IMR-90 (cell line): Measurements from ENCODE around the gene NDUFA5. TPM values are rescaled to one million over a fixed set of nuclear protein-coding genes. Genes with fewer than 3 reads are reported as not detected.
A peak's percentile ranks its signal among the peaks of the same experiment; 100 is the strongest.

ENCODE experiments used
- ATAC-seq: fragments of 200-7000 bp; cut with Tn5 transposase; 2 replicates; pipeline ENCODE4 v1.9.1; 2020; ENCODE audit warnings: low read depth, mild to moderate bottlenecking, moderate library complexity
- BruUV-seq: library from RNA; stranded (reverse); fragments of 400-500 nt; replicated peaks from 2 replicates; lab custom pipeline; 2021; lab: Mats Ljungman, UMichigan
- CTCF ChIA-PET: fragments of 300-600 bp; formaldehyde crosslinking; extraction: SDS; loops from one replicate; lab custom pipeline; 2021; ENCODE audit warnings: antibody characterized with exemption; lab: Yijun Ruan, JAX
- POLR2A ChIA-PET: fragments of 300-600 bp; sonication (Branson Sonifier 250); formaldehyde crosslinking; loops from one replicate; lab custom pipeline; 2022; ENCODE audit warnings: antibody characterized with exemption; ENCODE audit not compliant: unreplicated experiment; lab: Charles Lee
- DNase-seq: peaks from one replicate; pipeline ENCODE4 v3.0.0; 2013
- H2AFZ ChIP-seq: replicated peaks from 2 replicates; pipeline ENCODE3; 2013; ENCODE audit warnings: low read length, mild to moderate bottlenecking; ENCODE audit not compliant: poor library complexity
- H2AK5ac ChIP-seq: 2 replicates; pipeline ENCODE4 v1.6.1; 2013; ENCODE audit warnings: low read depth, low read length, inconsistent platforms
- H2AK9ac ChIP-seq: replicated peaks from 2 replicates; pipeline ENCODE3; 2013; ENCODE audit warnings: mild to moderate bottlenecking, low read depth, low read length, moderate library complexity; ENCODE audit not compliant: poor library complexity
- H2BK120ac ChIP-seq: 2 replicates; pipeline ENCODE4 v1.6.1; 2013; ENCODE audit warnings: low read depth, low read length, inconsistent platforms
- H2BK15ac ChIP-seq: 3 replicates; pipeline ENCODE4 v1.6.1; 2013; ENCODE audit warnings: low read depth, low read length, inconsistent platforms
- H2BK20ac ChIP-seq: 2 replicates; pipeline ENCODE4 v1.6.1; 2013; ENCODE audit warnings: low read depth, mild to moderate bottlenecking, inconsistent platforms, low read length, moderate library complexity
- H2BK5ac ChIP-seq: 2 replicates; pipeline ENCODE4 v1.6.1; 2013; ENCODE audit warnings: mild to moderate bottlenecking, low read depth, low read length, inconsistent platforms; ENCODE audit not compliant: poor library complexity, severe bottlenecking
- H3K14ac ChIP-seq: replicated peaks from 2 replicates; pipeline ENCODE4 v1.6.1; 2013; ENCODE audit warnings: low read depth, low read length, inconsistent platforms
- H3K18ac ChIP-seq: 2 replicates; pipeline ENCODE4 v1.6.1; 2013; ENCODE audit warnings: low read depth, low read length, control low read depth
- H3K23ac ChIP-seq: 2 replicates; pipeline ENCODE4 v1.6.1; 2013; ENCODE audit warnings: low read depth, low read length, inconsistent platforms
- H3K27ac ChIP-seq: 2 replicates; pipeline ENCODE4 v1.5.1; 2013; ENCODE audit warnings: mild to moderate bottlenecking, control low read depth, low read length; ENCODE audit not compliant: insufficient read depth
- H3K27me3 ChIP-seq: 2 replicates; pipeline ENCODE4 v1.6.1; 2013; ENCODE audit warnings: low read length; ENCODE audit not compliant: control insufficient read depth, insufficient read depth
- H3K36me3 ChIP-seq: 2 replicates; pipeline ENCODE4 v1.6.1; 2013; ENCODE audit warnings: low read length, mixed read lengths; ENCODE audit not compliant: control insufficient read depth, insufficient read depth
- H3K4ac ChIP-seq: 2 replicates; pipeline ENCODE4 v1.6.1; 2013; ENCODE audit warnings: low read depth, low read length, inconsistent platforms
- H3K4me1 ChIP-seq: 2 replicates; pipeline ENCODE4 v1.6.1; 2013; ENCODE audit warnings: low read length, mixed read lengths; ENCODE audit not compliant: control insufficient read depth, insufficient read depth
- H3K4me2 ChIP-seq: 2 replicates; pipeline ENCODE4 v1.6.1; 2013; ENCODE audit warnings: low read depth, mild to moderate bottlenecking, control low read depth, low read length, moderate library complexity
- H3K4me3 ChIP-seq: 2 replicates; pipeline ENCODE4 v1.5.1; 2013; ENCODE audit warnings: low read depth, mild to moderate bottlenecking, control low read depth, low read length, moderate library complexity; ENCODE audit not compliant: insufficient read depth
- H3K56ac ChIP-seq: 2 replicates; pipeline ENCODE4 v1.6.1; 2013; ENCODE audit warnings: low read length, inconsistent platforms; ENCODE audit not compliant: insufficient read depth; ENCODE audit errors: extremely low read depth
- H3K79me1 ChIP-seq, 2 experiments: 2 replicates each; pipeline ENCODE4 v1.6.1; 2013; ENCODE audit warnings: low read length in 2 of 2, inconsistent platforms in 1 of 2, low read depth in 1 of 2
- H3K9ac ChIP-seq: 2 replicates; pipeline ENCODE4 v1.6.1; 2013; ENCODE audit warnings: low read depth, low read length, control low read depth
- H3K9me1 ChIP-seq: 2 replicates; pipeline ENCODE4 v1.6.1; 2013; ENCODE audit warnings: low read length, inconsistent platforms; ENCODE audit not compliant: insufficient read depth
- H3K9me3 ChIP-seq: 2 replicates; pipeline ENCODE4 v1.6.1; 2013; ENCODE audit warnings: low read length; ENCODE audit not compliant: control insufficient read depth, insufficient read depth
- H4K20me1 ChIP-seq: 2 replicates; pipeline ENCODE4 v1.6.1; 2013; ENCODE audit warnings: low read length, inconsistent platforms; ENCODE audit not compliant: insufficient read depth
- H4K5ac ChIP-seq: 2 replicates; pipeline ENCODE4 v1.6.1; 2013; ENCODE audit warnings: mild to moderate bottlenecking, low read depth, low read length, control low read depth
- H4K8ac ChIP-seq, 2 experiments: 2 replicates each; pipeline ENCODE4 v1.6.1; 2013; ENCODE audit warnings: low read depth in 2 of 2, low read length in 2 of 2, control low read depth in 1 of 2, inconsistent platforms in 1 of 2
- H4K91ac ChIP-seq: 2 replicates; pipeline ENCODE4 v1.6.1; 2013; ENCODE audit warnings: low read depth, low read length, inconsistent platforms; ENCODE audit not compliant: insufficient read depth
- CEBPB ChIP-seq: IDR thresholded peaks from 2 replicates; pipeline ENCODE4 v1.6.1; 2012; ENCODE audit warnings: low read depth, low read length, improper control_type of control experiment
- FOS ChIP-seq: fragments of 150-350 bp; IDR thresholded peaks from 2 replicates; pipeline ENCODE4 v1.6.1; 2016; ENCODE audit warnings: low read depth, low read length
- MAZ ChIP-seq: IDR thresholded peaks from 2 replicates; pipeline ENCODE4 v1.6.1; 2012; ENCODE audit warnings: low read depth, mild to moderate bottlenecking, low read length, improper control_type of control experiment, moderate library complexity, borderline replicate concordance
- MXI1 ChIP-seq: IDR thresholded peaks from 2 replicates; pipeline ENCODE4 v1.6.1; 2012; ENCODE audit warnings: low read depth, mild to moderate bottlenecking, low read length, moderate library complexity, borderline replicate concordance
- POLR2A ChIP-seq: IDR thresholded peaks from 2 replicates; pipeline ENCODE4 v1.6.1; 2012; ENCODE audit warnings: mild to moderate bottlenecking, low read depth, low read length
- WGBS, 2 experiments: methylation state at CpG; one replicate each; pipeline versions ENCODE4 v1.1.5 to v1.1.7; 2013; ENCODE audit warnings: missing lambda C conversion rate in 2 of 2; ENCODE audit not compliant: insufficient read length in 1 of 2; ENCODE audit errors: extremely low coverage in 2 of 2; 5-methylcytosine and 5-hydroxymethylcytosine counted together
- dilution Hi-C: fragments of 300-500 bp; cut with HindIII; formaldehyde crosslinking; loops from one replicate; pipeline ENCODE4 v1.14.3; 2018; ENCODE audit warnings: low sequenced_read_pairs; ENCODE audit not compliant: unreplicated experiment
- in situ Hi-C: fragments of 300-500 bp; cut with MboI; formaldehyde crosslinking; loops from 3 replicates; pipeline ENCODE4 v1.14.3; 2019; ENCODE audit warnings: low sequenced_read_pairs, inconsistent platforms, mixed read lengths
- intact Hi-C: fragments of 100-400 bp; cut with micrococcal nuclease; formaldehyde crosslinking; loops from 2 replicates; pipeline ENCODE4 v1.10.0; 2022
- polyA plus RNA-seq, 3 experiments: library from polyadenylated mRNA; depleted of rRNA; stranded (reverse); fragments of >200 nt; gene quantifications; 2 replicates each; pipeline ENCODE4 v1.2.3, GENCODE V29; 2012; ENCODE audit warnings: low replicate concordance in 1 of 3
- total RNA-seq: library from RNA; depleted of rRNA; stranded (reverse); fragments of >200 nt; gene quantifications from 2 replicates; pipeline ENCODE4 v1.2.3, GENCODE V29; 2012

NDUFA5 gene
- total and polyA plus RNA-seq, 2 of the 4 experiments (the other 2 are of a cell fraction), result 2.9 to 12.1 TPM

GRCh38 chr7:123534383-123535260, 23.0 kb downstream of the NDUFA5 start, which contains the start of gene IQUB:
TSS of gene IQUB (minus strand) at chr7:123534595. CDS start at chr7:123512340, 22,255 bp downstream.
- in situ Hi-C loops (no loop called here), intact Hi-C loops (loop anchor here (1.0 kb wide), 1 partner anchor 23 kb away; the partner anchor contains the start of gene NDUFA5), dilution Hi-C loops (no loop called here)
- H3K79me1 ChIP-seq, result no peaks in the 10 kb centered on the region
- H2BK120ac ChIP-seq, result peak within 1 kb of the TSS; percentile 74; the same call in 1 of the 2 replicates
- H3K4me3 ChIP-seq, result peak within 1 kb of the TSS; percentile 82
- peak; percentile 72; the same call in 1 of the 2 replicates for TF ChIP-seq MAZ
- no peak for TF ChIP-seq CEBPB
- TF ChIP-seq FOS, result no peak
- TF ChIP-seq MXI1, result no peak
- TF ChIP-seq POLR2A, result peak; percentile 60; the same call in 1 of the 2 replicates
- H3K27me3 ChIP-seq, result no peaks in the 10 kb centered on the region
- H3K18ac ChIP-seq, result peak within 1 kb of the TSS; percentile 62; the same call in 1 of the 2 replicates
- H3K4me1 ChIP-seq, result peaks cover 5% of the 10 kb centered on the region; the same call in 1 of the 2 replicates
- peak; percentile 92 for ATAC-seq
- H3K9me1 ChIP-seq, result no peaks in the 10 kb centered on the region
- peak within 1 kb of the TSS; percentile 48 for H2BK5ac ChIP-seq
- no peak within 1 kb of the TSS for H2BK15ac ChIP-seq
- ChIA-PET CTCF (interaction anchor here (0.6 kb wide), 1 partner anchor 1398 kb away, joined by 3 read pairs; no protein-coding TSS in a partner anchor), POLR2A (no interaction called here)
- no peak within 1 kb of the TSS for H2AK5ac ChIP-seq
- no TSS peak for BruUV-seq
- peak within 1 kb of the TSS; percentile 86 for H2AFZ ChIP-seq
- peak within 1 kb of the TSS in 1 of 2 experiments; percentile 30; a peak in 1 of 4 replicates for H4K8ac ChIP-seq
- H3K56ac ChIP-seq, result no peak within 1 kb of the TSS
- H3K14ac ChIP-seq, result no peak within 1 kb of the TSS
- no peak within 1 kb of the TSS for H4K91ac ChIP-seq
- 0 out of 2 replicates have a peak within 1 kb of the TSS, but pooled peaks have one; percentile 33 for H4K5ac ChIP-seq
- no peaks in the 10 kb centered on the region for H4K20me1 ChIP-seq
- no peak within 1 kb of the TSS for H3K23ac ChIP-seq
- WGBS, 2 experiments, result 0% methylated on average over 18 of the region's 54 CpGs; no CpG with 5 or more reads in 1 of the 2 experiments
- H3K36me3 ChIP-seq, result no peaks in the 10 kb centered on the region
- no peaks in the 10 kb centered on the region for H3K9me3 ChIP-seq
- H3K27ac ChIP-seq, result peak within 1 kb of the TSS; percentile 97
- H3K4ac ChIP-seq, result peak within 1 kb of the TSS; percentile 10; the same call in 1 of the 2 replicates
- peak within 1 kb of the TSS; percentile 85 for H3K4me2 ChIP-seq
- no peak within 1 kb of the TSS for H2BK20ac ChIP-seq
- DNase-seq, result peak; percentile 95
- peak within 1 kb of the TSS; percentile 72 for H3K9ac ChIP-seq
- no peak within 1 kb of the TSS for H2AK9ac ChIP-seq
